Transverse colon (tissue), 3 donors: ENCODE measurements around the gene POU2F1.

ENCODE experiments used
- EP300 ChIP-seq: sonication (generic); formaldehyde crosslinking; IDR thresholded peaks from one replicate; pipeline ENCODE4 v1.6.1; 2017; ENCODE audit warnings: antibody characterized with exemption, low read depth
- POLR2A ChIP-seq: fragments of 450-650 bp; IDR thresholded peaks from one replicate; pipeline ENCODE4 v1.6.1; 2016; ENCODE audit warnings: antibody characterized with exemption, mild to moderate bottlenecking, moderate library complexity
- POLR2AphosphoS5 ChIP-seq, 3 donors: sonication (generic); formaldehyde crosslinking; IDR thresholded peaks; one replicate each; pipeline ENCODE4 v1.6.1; 2016; ENCODE audit warnings: antibody characterized with exemption in 3 of 3

DNA sequence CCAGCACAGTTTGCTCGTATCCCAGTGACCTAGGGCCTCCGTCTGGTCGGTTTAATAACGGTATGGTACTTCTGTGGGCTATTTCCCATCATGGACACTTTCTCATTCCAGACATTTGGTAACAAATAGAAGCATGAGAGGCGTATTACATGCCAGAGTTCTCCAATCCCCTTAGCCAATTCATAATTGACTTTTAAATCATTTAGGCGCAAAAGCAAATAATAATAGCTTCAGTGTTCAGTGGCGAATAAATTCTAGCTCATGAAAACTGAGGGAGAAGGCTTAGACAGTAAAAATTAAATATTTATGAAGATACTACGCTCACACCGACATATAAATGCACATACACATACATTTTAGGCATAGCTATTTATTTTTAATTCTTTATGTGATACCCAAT lies 247.1 kb downstream of the POU2F1 start:
- no peak for TF ChIP-seq POLR2A
- no peak for TF ChIP-seq EP300
- TF ChIP-seq POLR2AphosphoS5 (IDR thresholded peaks at IDR 0.05), result no peak
